Measurements from ENCODE around the gene GALR3.

DNA sequence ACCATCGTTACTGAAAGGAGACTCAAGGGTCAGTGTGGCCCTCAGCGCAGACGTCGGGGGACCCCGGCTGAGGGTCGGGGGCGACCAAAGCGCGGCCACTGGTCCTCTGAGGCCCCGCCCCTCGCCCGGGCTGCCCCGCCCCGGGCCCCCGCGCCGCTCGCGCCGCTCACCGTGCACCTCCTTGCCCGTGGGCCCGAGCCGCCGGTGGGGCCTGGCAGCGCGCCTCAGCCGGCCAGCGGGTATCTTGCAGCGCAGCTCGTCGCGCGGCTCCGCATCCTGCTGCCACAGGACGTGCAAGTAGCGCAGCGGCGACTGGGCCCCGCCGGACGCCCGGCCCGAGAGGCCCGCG is 20.5 kb downstream of the GALR3 start:
- TF ChIP-seq, protein P1, sequence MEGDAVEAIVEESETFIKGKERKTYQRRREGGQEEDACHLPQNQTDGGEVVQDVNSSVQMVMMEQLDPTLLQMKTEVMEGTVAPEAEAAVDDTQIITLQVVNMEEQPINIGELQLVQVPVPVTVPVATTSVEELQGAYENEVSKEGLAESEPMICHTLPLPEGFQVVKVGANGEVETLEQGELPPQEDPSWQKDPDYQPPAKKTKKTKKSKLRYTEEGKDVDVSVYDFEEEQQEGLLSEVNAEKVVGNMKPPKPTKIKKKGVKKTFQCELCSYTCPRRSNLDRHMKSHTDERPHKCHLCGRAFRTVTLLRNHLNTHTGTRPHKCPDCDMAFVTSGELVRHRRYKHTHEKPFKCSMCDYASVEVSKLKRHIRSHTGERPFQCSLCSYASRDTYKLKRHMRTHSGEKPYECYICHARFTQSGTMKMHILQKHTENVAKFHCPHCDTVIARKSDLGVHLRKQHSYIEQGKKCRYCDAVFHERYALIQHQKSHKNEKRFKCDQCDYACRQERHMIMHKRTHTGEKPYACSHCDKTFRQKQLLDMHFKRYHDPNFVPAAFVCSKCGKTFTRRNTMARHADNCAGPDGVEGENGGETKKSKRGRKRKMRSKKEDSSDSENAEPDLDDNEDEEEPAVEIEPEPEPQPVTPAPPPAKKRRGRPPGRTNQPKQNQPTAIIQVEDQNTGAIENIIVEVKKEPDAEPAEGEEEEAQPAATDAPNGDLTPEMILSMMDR (conservative IDR thresholded peaks at IDR 0.05; ENCODE audit: low read depth in 2 of 2), result no peak
- TF ChIP-seq EZH2phosphoT487 (IDR thresholded peaks at IDR 0.05; ENCODE audit: unreplicated experiment) (no peak), EZH2 (IDR thresholded peaks at IDR 0.05; ENCODE audit: low read depth, unreplicated experiment) (no peak), CREB1 (CRISPR knock-in tag; IDR thresholded peaks at IDR 0.05; ENCODE audit: low read depth) (no peak), POLR2AphosphoS5 (IDR thresholded peaks at IDR 0.05; ENCODE audit: low read depth) (no peak), JUNB (IDR thresholded peaks at IDR 0.05; ENCODE audit: unreplicated experiment) (no peak)
- TF ChIP-seq, protein P2, sequence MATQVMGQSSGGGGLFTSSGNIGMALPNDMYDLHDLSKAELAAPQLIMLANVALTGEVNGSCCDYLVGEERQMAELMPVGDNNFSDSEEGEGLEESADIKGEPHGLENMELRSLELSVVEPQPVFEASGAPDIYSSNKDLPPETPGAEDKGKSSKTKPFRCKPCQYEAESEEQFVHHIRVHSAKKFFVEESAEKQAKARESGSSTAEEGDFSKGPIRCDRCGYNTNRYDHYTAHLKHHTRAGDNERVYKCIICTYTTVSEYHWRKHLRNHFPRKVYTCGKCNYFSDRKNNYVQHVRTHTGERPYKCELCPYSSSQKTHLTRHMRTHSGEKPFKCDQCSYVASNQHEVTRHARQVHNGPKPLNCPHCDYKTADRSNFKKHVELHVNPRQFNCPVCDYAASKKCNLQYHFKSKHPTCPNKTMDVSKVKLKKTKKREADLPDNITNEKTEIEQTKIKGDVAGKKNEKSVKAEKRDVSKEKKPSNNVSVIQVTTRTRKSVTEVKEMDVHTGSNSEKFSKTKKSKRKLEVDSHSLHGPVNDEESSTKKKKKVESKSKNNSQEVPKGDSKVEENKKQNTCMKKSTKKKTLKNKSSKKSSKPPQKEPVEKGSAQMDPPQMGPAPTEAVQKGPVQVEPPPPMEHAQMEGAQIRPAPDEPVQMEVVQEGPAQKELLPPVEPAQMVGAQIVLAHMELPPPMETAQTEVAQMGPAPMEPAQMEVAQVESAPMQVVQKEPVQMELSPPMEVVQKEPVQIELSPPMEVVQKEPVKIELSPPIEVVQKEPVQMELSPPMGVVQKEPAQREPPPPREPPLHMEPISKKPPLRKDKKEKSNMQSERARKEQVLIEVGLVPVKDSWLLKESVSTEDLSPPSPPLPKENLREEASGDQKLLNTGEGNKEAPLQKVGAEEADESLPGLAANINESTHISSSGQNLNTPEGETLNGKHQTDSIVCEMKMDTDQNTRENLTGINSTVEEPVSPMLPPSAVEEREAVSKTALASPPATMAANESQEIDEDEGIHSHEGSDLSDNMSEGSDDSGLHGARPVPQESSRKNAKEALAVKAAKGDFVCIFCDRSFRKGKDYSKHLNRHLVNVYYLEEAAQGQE (IDR thresholded peaks at IDR 0.05; ENCODE audit: unreplicated experiment), result no peak
- TF ChIP-seq, protein P3, sequence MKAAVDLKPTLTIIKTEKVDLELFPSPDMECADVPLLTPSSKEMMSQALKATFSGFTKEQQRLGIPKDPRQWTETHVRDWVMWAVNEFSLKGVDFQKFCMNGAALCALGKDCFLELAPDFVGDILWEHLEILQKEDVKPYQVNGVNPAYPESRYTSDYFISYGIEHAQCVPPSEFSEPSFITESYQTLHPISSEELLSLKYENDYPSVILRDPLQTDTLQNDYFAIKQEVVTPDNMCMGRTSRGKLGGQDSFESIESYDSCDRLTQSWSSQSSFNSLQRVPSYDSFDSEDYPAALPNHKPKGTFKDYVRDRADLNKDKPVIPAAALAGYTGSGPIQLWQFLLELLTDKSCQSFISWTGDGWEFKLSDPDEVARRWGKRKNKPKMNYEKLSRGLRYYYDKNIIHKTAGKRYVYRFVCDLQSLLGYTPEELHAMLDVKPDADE (IDR thresholded peaks at IDR 0.05), result no peak
- TF ChIP-seq, protein P4, sequence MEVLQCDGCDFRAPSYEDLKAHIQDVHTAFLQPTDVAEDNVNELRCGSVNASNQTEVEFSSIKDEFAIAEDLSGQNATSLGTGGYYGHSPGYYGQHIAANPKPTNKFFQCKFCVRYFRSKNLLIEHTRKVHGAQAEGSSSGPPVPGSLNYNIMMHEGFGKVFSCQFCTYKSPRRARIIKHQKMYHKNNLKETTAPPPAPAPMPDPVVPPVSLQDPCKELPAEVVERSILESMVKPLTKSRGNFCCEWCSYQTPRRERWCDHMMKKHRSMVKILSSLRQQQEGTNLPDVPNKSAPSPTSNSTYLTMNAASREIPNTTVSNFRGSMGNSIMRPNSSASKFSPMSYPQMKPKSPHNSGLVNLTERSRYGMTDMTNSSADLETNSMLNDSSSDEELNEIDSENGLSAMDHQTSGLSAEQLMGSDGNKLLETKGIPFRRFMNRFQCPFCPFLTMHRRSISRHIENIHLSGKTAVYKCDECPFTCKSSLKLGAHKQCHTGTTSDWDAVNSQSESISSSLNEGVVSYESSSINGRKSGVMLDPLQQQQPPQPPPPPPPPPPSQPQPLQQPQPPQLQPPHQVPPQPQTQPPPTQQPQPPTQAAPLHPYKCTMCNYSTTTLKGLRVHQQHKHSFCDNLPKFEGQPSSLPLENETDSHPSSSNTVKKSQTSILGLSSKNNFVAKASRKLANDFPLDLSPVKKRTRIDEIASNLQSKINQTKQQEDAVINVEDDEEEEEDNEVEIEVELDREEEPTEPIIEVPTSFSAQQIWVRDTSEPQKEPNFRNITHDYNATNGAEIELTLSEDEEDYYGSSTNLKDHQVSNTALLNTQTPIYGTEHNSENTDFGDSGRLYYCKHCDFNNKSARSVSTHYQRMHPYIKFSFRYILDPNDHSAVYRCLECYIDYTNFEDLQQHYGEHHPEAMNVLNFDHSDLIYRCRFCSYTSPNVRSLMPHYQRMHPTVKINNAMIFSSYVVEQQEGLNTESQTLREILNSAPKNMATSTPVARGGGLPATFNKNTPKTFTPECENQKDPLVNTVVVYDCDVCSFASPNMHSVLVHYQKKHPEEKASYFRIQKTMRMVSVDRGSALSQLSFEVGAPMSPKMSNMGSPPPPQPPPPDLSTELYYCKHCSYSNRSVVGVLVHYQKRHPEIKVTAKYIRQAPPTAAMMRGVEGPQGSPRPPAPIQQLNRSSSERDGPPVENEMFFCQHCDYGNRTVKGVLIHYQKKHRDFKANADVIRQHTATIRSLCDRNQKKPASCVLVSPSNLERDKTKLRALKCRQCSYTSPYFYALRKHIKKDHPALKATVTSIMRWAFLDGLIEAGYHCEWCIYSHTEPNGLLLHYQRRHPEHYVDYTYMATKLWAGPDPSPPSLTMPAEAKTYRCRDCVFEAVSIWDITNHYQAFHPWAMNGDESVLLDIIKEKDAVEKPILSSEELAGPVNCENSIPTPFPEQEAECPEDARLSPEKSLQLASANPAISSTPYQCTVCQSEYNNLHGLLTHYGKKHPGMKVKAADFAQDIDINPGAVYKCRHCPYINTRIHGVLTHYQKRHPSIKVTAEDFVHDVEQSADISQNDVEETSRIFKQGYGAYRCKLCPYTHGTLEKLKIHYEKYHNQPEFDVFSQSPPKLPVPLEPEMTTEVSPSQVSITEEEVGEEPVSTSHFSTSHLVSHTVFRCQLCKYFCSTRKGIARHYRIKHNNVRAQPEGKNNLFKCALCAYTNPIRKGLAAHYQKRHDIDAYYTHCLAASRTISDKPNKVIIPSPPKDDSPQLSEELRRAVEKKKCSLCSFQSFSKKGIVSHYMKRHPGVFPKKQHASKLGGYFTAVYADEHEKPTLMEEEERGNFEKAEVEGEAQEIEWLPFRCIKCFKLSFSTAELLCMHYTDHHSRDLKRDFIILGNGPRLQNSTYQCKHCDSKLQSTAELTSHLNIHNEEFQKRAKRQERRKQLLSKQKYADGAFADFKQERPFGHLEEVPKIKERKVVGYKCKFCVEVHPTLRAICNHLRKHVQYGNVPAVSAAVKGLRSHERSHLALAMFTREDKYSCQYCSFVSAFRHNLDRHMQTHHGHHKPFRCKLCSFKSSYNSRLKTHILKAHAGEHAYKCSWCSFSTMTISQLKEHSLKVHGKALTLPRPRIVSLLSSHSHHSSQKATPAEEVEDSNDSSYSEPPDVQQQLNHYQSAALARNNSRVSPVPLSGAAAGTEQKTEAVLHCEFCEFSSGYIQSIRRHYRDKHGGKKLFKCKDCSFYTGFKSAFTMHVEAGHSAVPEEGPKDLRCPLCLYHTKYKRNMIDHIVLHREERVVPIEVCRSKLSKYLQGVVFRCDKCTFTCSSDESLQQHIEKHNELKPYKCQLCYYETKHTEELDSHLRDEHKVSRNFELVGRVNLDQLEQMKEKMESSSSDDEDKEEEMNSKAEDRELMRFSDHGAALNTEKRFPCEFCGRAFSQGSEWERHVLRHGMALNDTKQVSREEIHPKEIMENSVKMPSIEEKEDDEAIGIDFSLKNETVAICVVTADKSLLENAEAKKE (CRISPR knock-in tag; IDR thresholded peaks at IDR 0.05), result no peak
